HEK293 (cell line): ENCODE results near the gene CALR3.

Source experiments
- CTCF ChIP-seq: fragments of 450-650 bp; formaldehyde crosslinking; IDR thresholded peaks from 2 replicates; pipeline ENCODE4 v1.5.1; 2016; ENCODE audit warnings: missing biosample characterization, missing genetic modification characterization
- GLI2 ChIP-seq: fragments of 450-650 bp; formaldehyde crosslinking; IDR thresholded peaks from 2 replicates; pipeline ENCODE4; 2017; ENCODE audit warnings: missing biosample characterization, missing genetic modification characterization, low read depth, borderline replicate concordance
- HIC1 ChIP-seq: fragments of 450-650 bp; formaldehyde crosslinking; IDR thresholded peaks from 2 replicates; pipeline ENCODE4 v1.5.1; 2016; ENCODE audit warnings: missing biosample characterization, missing genetic modification characterization
- KLF1 ChIP-seq: fragments of 450-650 bp; formaldehyde crosslinking; IDR thresholded peaks from 2 replicates; pipeline ENCODE4 v1.5.1; 2016; ENCODE audit warnings: missing biosample characterization, missing genetic modification characterization
- KLF7 ChIP-seq: fragments of 450-650 bp; formaldehyde crosslinking; IDR thresholded peaks from 2 replicates; pipeline ENCODE4 v1.5.1; 2016; ENCODE audit warnings: missing biosample characterization, missing genetic modification characterization, borderline replicate concordance
- KLF9 ChIP-seq: fragments of 450-650 bp; formaldehyde crosslinking; IDR thresholded peaks from 2 replicates; pipeline ENCODE4 v1.5.1; 2016; ENCODE audit warnings: missing biosample characterization, missing genetic modification characterization, low read depth
- ZBTB1 ChIP-seq: fragments of 450-650 bp; formaldehyde crosslinking; IDR thresholded peaks from 2 replicates; pipeline ENCODE4 v1.5.1; 2016; ENCODE audit warnings: missing biosample characterization, missing genetic modification characterization
- ZFP69B ChIP-seq: fragments of 450-650 bp; formaldehyde crosslinking; IDR thresholded peaks from 2 replicates; pipeline ENCODE4 v1.5.1; 2016; ENCODE audit warnings: missing biosample characterization, missing genetic modification characterization
- ZNF10 ChIP-seq: fragments of 450-650 bp; formaldehyde crosslinking; IDR thresholded peaks from 2 replicates; pipeline ENCODE4 v1.5.1; 2017; ENCODE audit warnings: missing biosample characterization, missing genetic modification characterization
- ZNF112 ChIP-seq: fragments of 450-650 bp; formaldehyde crosslinking; IDR thresholded peaks from 2 replicates; pipeline ENCODE4 v1.5.0; 2017; ENCODE audit warnings: missing biosample characterization, missing genetic modification characterization
- ZNF138 ChIP-seq: fragments of 450-650 bp; formaldehyde crosslinking; IDR thresholded peaks from 2 replicates; pipeline ENCODE4 v1.5.1; 2016; ENCODE audit warnings: missing biosample characterization, missing genetic modification characterization, borderline replicate concordance
- ZNF169 ChIP-seq: fragments of 450-650 bp; formaldehyde crosslinking; IDR thresholded peaks from 2 replicates; pipeline ENCODE4 v1.5.1; 2016; ENCODE audit warnings: missing biosample characterization, missing genetic modification characterization
- ZNF18 ChIP-seq: fragments of 450-650 bp; formaldehyde crosslinking; IDR thresholded peaks from 2 replicates; pipeline ENCODE4 v1.5.1; 2016; ENCODE audit warnings: missing biosample characterization, missing genetic modification characterization
- ZNF184 ChIP-seq: fragments of 450-650 bp; IDR thresholded peaks from 2 replicates; pipeline ENCODE4 v1.5.1; 2018; ENCODE audit warnings: missing biosample characterization, mild to moderate bottlenecking, missing genetic modification characterization
- ZNF24 ChIP-seq: fragments of 450-650 bp; formaldehyde crosslinking; IDR thresholded peaks from 2 replicates; pipeline ENCODE4 v1.5.1; 2016; ENCODE audit warnings: missing biosample characterization, missing genetic modification characterization
- ZNF26 ChIP-seq: fragments of 450-650 bp; formaldehyde crosslinking; IDR thresholded peaks from 2 replicates; pipeline ENCODE4 v1.5.1; 2016; ENCODE audit warnings: missing biosample characterization, missing genetic modification characterization
- ZNF266 ChIP-seq: fragments of 450-650 bp; formaldehyde crosslinking; IDR thresholded peaks from 2 replicates; pipeline ENCODE4 v1.5.1; 2016; ENCODE audit warnings: missing biosample characterization, missing genetic modification characterization, low read depth
- ZNF274 ChIP-seq, 2 experiments: fragments of 200-500 bp in 1 of 2; fragments of 450-650 bp in 1 of 2; sonication (Bioruptor generic) in 1 of 2; formaldehyde crosslinking in 1 of 2; IDR thresholded peaks; 2 replicates each; pipeline versions ENCODE4 v1.5.1 to v1.6.1; 2014 to 2016; ENCODE audit warnings: borderline replicate concordance in 1 of 2, inconsistent platforms in 1 of 2, low read length in 1 of 2, missing biosample characterization in 1 of 2, missing genetic modification characterization in 1 of 2
- ZNF423 ChIP-seq: fragments of 450-650 bp; formaldehyde crosslinking; IDR thresholded peaks from 2 replicates; pipeline ENCODE4 v1.5.1; 2016; ENCODE audit warnings: missing biosample characterization, missing genetic modification characterization
- ZNF426 ChIP-seq: fragments of 450-650 bp; formaldehyde crosslinking; IDR thresholded peaks from 2 replicates; pipeline ENCODE4 v1.5.1; 2017; ENCODE audit warnings: missing biosample characterization, missing genetic modification characterization, mild to moderate bottlenecking, inconsistent platforms, moderate library complexity
- ZNF514 ChIP-seq: fragments of 450-650 bp; formaldehyde crosslinking; IDR thresholded peaks from 2 replicates; pipeline ENCODE4 v1.5.1; 2016; ENCODE audit warnings: missing biosample characterization, missing genetic modification characterization
- ZNF544 ChIP-seq: fragments of 450-650 bp; formaldehyde crosslinking; IDR thresholded peaks from 2 replicates; pipeline ENCODE4 v1.5.0; 2017; ENCODE audit warnings: missing biosample characterization, missing genetic modification characterization
- ZNF654 ChIP-seq: fragments of 450-650 bp; formaldehyde crosslinking; IDR thresholded peaks from 2 replicates; pipeline ENCODE4 v1.5.1; 2016; ENCODE audit warnings: low read depth, missing biosample characterization, missing genetic modification characterization
- ZNF701 ChIP-seq: fragments of 450-650 bp; formaldehyde crosslinking; IDR thresholded peaks from 2 replicates; pipeline ENCODE4 v1.5.1; 2016; ENCODE audit warnings: missing biosample characterization, missing genetic modification characterization
- ZNF76 ChIP-seq: fragments of 450-650 bp; formaldehyde crosslinking; IDR thresholded peaks from 2 replicates; pipeline ENCODE4; 2016; ENCODE audit warnings: low read depth, missing biosample characterization, missing genetic modification characterization, borderline replicate concordance
- ZNF768 ChIP-seq: fragments of 450-650 bp; formaldehyde crosslinking; IDR thresholded peaks from 2 replicates; pipeline ENCODE4 v1.5.1; 2018; ENCODE audit warnings: missing biosample characterization, mild to moderate bottlenecking, missing genetic modification characterization
- ZNF830 ChIP-seq: fragments of 450-650 bp; IDR thresholded peaks from 2 replicates; pipeline ENCODE4 v1.5.0; 2018; ENCODE audit warnings: missing biosample characterization, missing genetic modification characterization, low read depth, mild to moderate bottlenecking, moderate library complexity
- ZSCAN18 ChIP-seq: fragments of 450-650 bp; formaldehyde crosslinking; IDR thresholded peaks from 2 replicates; pipeline ENCODE4 v1.5.1; 2016; ENCODE audit warnings: missing biosample characterization, missing genetic modification characterization
- ZSCAN23 ChIP-seq: fragments of 450-650 bp; formaldehyde crosslinking; IDR thresholded peaks from 2 replicates; pipeline ENCODE4 v1.5.1; 2016; ENCODE audit warnings: missing biosample characterization, missing genetic modification characterization

CALR3 gene

GRCh38 chr19:16542045-16542909 is 46.3 kb upstream of the CALR3 start, which contains the start of gene CHERP (continued):
- TF ChIP-seq ZSCAN18 (tag by site-specific recombination) (no peak), ZSCAN23 (tag by site-specific recombination) (no peak), ZNF544 (tag by site-specific recombination) (no peak), ZNF768 (tag by site-specific recombination) (no peak), ZNF184 (tag by site-specific recombination) (no peak), ZBTB1 (tag by site-specific recombination) (no peak), CTCF (peak; percentile 17; the same call in 1 of the 2 replicates), HIC1 (tag by site-specific recombination) (no peak), ZNF169 (tag by site-specific recombination) (no peak), ZNF274 (IDR thresholded peaks at IDR 0.05; ENCODE audit: low read length) (no peak), ZNF274 (tag by site-specific recombination; IDR thresholded peaks at IDR 0.05; ENCODE audit: borderline replicate concordance) (no peak), ZNF24 (tag by site-specific recombination) (no peak), ZNF423 (tag by site-specific recombination) (no peak), ZNF26 (tag by site-specific recombination) (no peak), ZNF654 (no peak), ZNF701 (tag by site-specific recombination) (no peak), ZNF10 (tag by site-specific recombination) (peak; percentile 65; the same call in 1 of the 2 replicates), GLI2 (no peak), ZNF138 (tag by site-specific recombination) (no peak), KLF7 (no peak), ZNF426 (tag by site-specific recombination) (no peak), ZNF830 (no peak), ZFP69B (peak; percentile 58; the same call in 1 of the 2 replicates), ZNF514 (no peak), ZNF76 (peak; percentile 83), KLF1 (tag by site-specific recombination) (peak; percentile 30; the same call in 1 of the 2 replicates), ZNF112 (tag by site-specific recombination) (no peak), ZNF266 (tag by site-specific recombination) (no peak), ZNF18 (tag by site-specific recombination) (no peak), KLF9 (tag by site-specific recombination) (peak; percentile 91)
